NCI-H1694 treated with DMSO at 0.1 percent for 48 hours (cell line): ENCODE measurements around the gene EFR3B.
A peak's percentile ranks its signal among the peaks of the same experiment; 100 is the strongest.
"Not testable (repeated sequence)": the region's sequence is repeated elsewhere in the genome, so short reads cannot be mapped to it uniquely, and the experiment has no call there.

ENCODE experiments used
- DNase-seq: peaks from one replicate; lab custom pipeline; 2025; lab: John Stamatoyannopoulos, UW

Gene EFR3B, protein sequence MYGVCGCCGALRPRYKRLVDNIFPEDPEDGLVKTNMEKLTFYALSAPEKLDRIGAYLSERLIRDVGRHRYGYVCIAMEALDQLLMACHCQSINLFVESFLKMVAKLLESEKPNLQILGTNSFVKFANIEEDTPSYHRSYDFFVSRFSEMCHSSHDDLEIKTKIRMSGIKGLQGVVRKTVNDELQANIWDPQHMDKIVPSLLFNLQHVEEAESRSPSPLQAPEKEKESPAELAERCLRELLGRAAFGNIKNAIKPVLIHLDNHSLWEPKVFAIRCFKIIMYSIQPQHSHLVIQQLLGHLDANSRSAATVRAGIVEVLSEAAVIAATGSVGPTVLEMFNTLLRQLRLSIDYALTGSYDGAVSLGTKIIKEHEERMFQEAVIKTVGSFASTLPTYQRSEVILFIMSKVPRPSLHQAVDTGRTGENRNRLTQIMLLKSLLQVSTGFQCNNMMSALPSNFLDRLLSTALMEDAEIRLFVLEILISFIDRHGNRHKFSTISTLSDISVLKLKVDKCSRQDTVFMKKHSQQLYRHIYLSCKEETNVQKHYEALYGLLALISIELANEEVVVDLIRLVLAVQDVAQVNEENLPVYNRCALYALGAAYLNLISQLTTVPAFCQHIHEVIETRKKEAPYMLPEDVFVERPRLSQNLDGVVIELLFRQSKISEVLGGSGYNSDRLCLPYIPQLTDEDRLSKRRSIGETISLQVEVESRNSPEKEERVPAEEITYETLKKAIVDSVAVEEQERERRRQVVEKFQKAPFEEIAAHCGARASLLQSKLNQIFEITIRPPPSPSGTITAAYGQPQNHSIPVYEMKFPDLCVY

DNA sequence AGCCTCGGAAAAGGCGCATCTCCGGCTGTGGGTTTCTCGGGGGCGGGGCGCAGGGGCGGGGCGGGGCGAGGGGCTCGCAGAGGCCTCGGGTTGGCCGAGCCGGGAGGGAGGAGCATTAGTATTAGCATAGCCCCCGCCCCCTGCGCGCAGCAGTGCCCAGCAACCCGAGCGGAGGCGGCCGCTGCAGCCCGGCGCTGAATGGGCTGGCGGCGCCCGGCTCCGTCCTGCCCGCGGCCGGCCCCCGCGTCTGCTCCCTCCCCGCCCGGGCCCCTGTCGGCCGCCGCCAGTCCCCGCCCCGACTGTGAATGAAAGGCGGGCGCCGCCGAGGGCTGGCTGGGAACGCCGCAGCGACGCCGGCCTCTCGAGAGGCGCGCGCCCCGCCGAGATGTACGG, at the start of gene EFR3B:
EFR3B (plus strand) TSS at position 149 of the 393 bp plus-strand sequence; CDS start at position 386, 237 bp downstream.
- DNase-seq = peak; percentile 91

DNA sequence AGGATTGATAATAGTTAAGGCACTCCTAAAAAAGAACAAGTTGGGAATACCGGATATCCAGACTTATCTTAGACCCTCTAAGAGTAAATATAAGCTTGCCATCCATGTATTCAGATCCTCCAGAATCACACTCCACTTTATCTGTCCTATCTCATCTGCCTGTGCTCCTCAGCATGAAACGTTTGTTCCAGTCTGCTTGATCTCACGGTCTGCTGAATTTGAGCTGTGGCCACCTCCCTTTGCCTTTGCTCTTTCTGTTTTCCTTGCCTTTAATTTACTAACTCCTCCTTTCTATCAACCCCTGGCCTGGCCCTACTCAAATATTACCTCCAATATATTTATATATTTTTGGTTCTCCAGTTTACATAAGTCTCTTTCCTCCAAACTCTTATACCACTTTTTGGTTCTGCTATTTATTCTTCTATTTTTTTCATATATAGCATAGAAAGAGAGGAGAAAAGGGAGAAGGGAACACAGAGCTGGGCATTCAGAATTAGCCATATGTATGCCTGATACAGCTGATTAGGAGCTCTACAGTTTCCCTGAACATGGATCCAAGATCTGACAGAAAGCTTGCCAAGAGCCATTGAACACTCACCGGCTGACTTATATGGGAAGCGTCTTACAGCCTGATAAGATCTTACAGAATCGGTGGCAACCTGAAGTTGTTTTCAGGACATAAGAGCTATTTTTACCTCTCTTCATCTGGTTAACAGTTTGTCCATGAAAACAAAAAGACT, 48.3 kb upstream of the EFR3B start:
- DNase-seq = no peak

DNA sequence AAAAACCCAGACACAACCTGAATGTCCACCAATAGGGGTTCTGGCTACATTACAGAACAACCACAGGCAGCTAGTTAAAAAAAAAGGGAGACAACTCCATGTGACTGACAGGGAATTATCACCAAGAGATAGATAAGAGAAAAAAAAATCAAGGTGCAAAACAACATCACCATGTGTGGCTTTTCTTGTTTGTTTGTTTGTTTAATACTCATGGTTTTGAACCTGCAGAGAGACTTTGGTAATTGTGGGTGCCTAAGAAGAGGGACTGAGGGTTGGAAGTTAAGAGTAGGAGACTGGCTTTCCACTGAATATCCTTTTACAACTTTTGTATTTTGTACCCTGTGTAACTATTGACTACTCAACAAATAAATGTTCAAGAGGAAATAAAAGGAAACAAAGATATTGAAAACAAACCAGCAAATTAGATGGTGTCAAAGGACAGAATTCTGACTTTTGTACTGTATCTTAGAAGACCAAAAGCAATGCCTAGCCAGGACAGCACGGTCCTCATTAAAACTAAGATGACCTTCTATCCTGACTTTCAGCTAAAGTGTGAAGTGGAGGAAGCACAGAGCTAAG, 47.6 kb upstream of the EFR3B start:
- no peak for DNase-seq

DNA sequence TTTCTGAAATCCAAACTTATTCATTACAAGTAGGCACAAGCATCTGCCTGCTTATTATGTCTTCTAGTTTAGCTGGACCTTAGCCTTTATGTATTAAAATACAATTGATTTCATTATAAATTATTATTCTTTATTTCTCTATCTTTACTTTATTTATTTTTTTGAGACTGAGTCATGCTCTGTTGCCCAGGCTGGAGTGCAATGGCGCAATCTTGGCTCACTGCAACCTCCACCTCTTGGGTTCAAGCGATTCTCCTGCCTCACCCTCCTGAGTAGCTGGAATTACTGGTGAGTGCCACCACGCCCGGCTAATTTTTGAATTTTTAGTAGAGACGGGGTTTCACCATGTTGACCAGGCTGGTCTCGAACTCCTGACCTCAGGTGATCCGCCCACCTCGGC, 42.8 kb upstream of the EFR3B start:
- not testable (repeated sequence) for DNase-seq

DNA sequence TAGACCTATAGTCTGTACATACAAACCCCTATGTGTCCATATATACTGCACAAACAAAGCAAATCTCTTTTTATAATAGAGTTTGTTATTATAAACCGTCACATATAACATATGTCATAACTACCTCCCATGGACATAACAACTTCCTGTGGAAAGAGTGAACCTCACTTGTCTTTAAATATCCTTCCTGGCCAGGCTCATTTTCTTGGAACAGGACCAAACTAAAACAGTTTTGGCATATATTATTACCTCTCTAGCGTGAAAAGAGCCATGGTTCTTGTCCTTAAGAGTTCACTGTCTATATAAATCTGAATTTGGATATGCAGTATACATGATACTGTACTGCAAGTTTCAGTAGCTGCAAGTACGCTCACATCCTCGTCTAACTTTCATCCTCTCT, 41.8 kb upstream of the EFR3B start:
- DNase-seq = no peak

DNA sequence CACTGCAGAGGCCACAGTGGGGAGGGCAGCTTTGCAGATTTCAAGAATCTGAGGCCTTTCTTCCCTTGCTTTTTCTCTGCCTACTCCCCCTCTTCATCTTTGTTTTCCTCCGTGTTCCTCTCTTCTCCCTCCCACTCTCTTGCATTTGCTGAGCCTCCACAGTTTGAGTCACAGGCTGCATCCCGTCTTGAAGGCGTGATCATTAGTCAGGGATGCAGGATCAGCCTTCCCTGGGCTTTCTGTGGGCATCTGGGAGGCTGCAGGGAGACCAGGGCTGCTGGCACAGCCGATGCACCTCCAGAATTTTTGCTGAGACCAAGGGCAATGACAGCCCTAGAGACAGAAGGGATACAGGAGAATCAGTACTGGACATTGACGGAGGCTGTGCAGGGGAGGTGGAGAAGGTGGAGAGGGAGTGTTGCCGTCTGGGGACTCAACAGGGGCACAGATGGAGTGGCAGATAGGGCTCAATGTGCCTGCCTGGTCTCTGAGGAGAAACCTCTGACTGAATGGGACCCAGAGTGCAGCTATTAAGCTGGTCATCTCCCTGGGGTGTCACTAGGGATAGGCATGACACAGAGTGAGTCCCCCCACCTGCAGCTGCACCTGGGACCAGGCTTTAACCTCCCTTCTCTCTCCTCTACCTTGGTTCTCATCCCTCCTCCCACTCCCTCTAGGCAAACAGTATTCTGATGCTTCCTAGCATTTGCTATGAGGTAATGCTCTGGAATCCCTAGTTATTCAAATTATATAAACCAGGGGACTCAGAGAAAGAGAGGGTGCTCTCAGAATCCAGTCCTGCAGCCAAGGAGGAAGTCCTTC, 41.2 kb upstream of the EFR3B start:
- no peak for DNase-seq

DNA sequence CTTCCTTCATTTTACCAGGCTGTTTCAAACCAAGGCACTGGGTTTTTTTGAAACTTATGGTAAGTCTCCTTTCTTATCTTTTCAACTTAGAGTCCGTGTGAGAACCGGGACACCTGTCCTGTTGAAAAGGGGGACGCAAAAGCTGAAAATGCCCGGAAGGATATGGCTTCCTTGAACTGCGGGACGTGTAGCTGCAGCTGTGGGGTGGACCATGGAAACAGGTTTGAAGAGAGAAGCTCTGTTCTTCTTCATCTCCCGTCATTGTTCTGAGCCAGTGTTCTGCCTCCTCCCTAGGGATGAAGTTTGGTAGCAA, 40.6 kb upstream of the EFR3B start:
- DNase-seq = no peak

DNA sequence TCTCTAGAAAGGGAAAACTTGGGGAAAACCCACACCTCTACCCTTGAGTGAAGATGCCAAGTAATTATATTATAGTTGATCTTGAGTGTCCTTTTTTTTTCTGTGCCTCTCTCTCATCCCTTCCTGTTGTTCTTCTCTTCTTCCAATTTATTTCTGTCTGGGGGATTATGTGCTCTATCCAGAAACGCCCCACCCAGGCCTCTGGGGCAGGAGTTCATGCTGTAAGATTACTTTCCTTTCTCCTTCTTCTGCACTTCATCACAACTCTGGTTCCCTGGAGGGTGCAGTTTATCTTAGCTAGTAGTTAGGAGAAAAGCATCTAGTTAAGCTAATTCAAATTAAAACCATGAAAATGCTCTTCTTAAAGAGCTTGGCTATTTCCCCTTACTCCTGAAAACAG, 39.8 kb upstream of the EFR3B start:
- no peak for DNase-seq

DNA sequence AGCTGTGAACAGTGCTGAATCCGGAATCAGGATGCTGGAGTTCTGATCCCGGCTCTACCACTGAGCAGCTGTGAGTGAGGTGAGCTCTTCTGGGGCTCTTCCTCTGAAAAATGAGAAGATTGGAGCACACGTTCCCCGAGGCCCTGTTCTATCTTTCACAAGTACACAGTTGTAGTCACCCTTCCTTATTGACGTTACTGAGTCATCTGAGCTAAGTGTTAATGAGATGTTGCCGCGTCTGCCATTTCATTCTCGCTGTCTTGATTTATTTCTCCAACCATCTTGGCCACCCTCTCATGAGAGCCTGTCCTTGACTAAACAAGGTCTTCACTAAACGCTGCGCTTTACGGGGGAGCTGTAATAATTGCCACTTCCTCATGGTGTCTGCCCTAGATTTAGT, 31.9 kb upstream of the EFR3B start:
- DNase-seq = no peak

DNA sequence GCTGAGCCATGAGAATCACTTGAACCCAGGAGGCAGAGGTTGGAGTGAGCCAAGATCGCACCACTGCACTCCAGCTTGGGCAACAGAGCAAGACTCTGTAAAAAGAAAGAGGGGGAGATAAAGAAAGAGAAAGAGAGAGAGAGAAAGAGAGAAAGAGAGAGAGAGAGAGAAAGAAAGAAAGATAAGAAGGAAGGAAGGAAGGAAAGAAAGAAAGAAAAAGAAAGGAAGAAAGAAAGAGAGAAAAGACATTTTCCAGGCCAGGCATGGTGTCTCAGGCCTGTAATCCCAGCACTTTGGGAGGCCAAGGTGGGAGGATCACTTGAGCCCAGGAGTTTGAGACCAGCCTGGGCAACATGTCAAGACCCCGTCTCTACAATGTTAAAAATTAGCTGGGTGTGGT, 30.5 kb upstream of the EFR3B start:
- DNase-seq = not testable (repeated sequence)

DNA sequence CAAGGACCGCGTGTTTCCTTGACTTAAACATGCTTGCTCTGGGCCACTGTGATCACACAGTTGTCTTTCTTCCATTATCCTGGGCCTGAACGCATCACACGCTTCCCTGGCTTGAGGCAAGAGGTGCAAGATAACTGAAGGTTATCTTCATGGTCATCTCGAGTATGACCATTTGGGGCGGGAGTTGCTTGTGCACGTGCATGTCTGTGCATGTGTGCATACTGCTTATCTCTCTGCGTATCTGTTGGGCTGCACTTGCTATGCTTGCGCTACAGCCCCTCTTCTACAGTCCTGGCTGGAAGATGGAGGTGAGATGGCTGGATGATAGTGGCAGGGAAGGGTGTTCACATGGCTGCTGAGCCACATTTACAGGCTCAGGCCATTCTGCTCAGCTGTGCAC, 27.2 kb upstream of the EFR3B start:
- no peak for DNase-seq

DNA sequence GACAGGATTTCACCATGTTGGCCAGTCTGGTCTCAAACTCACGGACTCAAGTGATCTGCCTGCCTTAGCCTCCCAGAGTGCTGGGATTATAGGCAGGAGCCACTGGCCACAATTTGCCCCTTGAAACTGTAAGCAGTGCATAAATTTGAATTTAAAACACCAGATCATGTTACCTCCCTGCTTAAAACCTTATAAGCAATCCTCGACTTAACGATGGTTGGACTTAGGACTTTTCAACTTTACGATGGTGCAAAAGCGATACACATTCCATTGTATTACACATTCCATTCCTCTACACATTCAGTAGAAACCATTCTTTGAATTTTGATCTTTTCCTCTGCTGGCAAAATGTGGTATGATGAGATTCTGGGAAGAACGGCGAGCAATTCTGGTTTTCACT, 23.2 kb upstream of the EFR3B start:
- DNase-seq = no peak

DNA sequence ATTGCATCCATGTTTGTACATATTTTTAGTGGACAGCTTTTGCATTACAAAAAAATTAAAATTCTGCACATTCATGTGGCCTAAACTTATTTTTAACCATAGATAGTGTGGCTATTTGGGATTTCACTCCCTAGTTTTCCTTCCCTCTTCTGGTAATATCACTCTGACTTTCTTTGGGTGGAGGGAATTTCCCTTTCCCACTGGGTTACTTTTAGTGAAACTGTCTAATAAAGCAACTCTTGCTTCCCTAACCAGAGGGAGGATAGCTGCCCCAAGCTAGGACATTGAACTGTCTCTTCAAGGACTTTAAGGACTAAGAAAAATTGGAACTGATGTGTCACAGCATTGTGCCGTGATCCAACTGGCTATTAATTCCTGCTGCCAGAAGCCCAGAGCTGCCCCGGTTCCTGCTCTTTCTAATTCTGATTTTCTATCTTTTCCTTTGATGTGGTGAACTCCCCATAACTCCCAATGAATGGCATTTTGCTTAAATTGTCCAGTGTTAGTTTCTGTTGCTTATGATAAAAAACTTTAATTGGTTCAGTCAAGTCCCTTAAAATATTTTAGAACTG, 20.0 kb upstream of the EFR3B start:
- DNase-seq = no peak

DNA sequence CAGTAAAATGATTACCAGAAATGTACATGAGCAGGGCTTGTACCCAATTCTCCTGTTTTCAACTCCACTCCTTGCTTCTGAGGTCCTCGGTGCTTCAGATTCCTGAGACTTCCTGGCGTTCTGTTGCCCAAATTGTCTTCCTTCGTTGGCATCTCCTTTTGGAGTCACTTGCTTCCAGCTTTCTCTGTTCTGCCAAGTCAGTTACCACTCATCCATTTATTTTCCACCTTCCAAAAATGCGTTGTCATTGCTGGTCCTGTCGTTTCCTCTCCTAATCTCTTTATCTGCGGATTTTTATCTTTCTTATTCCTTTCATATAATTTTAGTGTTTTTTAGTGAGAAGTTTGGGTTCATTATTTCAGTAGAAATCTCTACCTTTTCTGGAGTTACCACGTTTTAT, 18.5 kb upstream of the EFR3B start:
- DNase-seq = no peak

DNA sequence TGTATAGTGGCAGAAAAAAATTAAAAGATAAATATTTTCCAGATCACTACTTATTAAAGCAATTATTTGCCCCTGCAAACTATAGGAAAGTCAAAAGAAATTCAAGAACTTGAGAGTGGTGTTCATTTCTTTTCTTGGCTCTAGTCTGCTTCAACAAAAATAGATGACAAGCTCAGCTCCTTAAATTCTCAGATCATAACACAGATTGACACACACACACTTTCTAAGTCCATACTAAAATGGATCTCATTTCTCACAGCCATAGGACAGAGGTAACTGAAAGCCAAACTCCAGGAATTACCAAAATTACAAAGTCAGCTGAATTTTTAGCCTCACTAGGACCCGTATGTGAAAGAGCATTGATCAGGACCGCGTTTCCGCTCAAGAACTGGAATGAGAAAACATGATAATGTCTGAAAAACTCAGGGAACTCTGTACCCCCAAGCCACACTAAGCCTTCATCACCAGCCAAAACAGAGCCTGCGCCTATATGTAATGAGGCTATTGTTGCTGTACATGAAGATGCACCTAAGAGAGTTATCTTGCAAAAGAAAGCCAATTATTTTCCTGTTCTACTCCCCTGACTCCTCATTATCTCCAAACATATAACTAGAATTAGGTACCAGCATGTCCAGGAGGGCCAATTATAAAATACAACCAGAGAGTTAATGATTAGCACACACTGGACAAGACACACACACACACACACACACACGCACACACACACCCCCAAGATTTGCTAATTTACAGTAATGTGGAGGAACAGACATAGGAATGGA, 16.5 kb upstream of the EFR3B start:
- no peak for DNase-seq

DNA sequence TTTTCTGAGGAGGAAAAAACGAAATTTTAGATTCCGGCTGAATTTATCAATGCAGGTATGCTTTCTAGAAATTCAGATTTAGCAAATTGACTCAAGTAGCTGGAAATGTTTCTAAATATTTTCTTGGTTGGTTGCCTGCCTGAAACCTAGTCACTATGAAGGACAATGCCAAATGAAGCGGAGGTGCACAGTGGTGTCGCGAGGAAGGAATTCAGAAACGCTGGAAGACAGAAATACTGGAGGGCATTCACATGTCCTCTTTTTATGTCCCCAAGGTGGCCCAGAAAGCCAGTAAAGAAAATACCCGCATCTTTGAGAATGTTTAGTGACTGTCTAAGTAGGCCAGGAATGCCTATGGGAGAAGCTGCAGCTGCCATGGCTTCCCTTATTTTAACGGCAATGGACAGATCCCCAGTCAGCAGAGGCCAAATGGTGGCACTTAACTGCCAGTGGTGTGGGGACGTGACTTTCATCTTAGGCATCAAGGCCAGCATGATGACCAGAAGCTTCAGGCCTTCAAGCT, 15.8 kb upstream of the EFR3B start:
- no peak for DNase-seq

DNA sequence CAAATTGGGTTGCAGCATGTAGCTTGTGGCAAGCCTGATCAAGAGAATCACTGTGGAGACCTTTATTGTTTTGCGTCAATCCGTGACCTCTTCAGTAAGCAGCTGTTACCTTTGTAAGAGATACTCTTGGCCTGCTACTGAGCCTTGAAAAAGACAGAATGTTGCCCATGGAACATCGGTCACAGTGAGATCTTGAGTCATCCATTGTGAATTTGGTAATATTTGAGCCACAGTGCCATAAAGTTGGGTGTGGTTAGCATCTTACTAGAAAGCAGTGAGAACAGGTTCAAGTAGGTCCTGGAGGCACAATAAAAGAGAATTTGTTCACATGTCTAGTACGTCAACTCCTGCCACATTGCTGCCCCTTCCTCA, 12.7 kb upstream of the EFR3B start:
- DNase-seq = no peak

DNA sequence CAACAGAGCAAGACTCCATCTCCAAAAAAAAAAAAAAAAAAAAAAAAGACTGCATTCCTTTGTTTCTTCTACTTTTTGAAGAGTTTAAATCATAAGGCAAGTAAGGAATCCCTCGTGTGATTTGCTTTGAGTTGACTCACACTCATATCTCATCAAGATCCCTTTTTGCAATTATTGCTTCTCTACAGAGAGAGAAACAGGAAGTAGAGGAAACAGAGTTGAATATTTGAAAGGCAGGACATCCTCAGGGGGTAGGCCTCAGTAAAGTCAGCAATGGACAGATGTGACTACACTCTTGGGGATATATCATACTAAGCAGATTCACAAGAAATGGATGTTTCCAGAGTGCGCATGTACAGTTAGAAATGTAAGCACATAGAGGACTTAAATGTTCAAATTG, 11.2 kb upstream of the EFR3B start:
- no peak for DNase-seq

DNA sequence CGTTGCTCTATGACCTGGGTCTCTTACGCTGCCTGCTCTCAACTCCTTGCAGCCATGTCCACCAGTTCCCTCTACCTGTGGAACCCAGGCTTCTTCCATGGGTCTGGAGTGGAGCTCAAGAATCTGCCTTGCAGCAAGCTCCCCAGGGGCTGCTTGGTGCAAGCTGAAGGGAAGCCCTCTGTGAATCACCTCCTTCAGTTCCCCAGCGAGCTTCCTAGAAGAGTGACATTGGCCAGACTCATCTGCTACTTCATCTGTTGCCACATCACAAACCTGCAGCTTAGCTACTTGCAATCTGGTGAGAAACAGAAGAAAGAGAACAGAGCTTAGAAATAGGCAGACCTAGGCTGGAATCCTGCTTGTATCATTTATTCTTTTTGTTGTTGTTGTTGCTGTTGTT, 9.8 kb upstream of the EFR3B start:
- no peak for DNase-seq

DNA sequence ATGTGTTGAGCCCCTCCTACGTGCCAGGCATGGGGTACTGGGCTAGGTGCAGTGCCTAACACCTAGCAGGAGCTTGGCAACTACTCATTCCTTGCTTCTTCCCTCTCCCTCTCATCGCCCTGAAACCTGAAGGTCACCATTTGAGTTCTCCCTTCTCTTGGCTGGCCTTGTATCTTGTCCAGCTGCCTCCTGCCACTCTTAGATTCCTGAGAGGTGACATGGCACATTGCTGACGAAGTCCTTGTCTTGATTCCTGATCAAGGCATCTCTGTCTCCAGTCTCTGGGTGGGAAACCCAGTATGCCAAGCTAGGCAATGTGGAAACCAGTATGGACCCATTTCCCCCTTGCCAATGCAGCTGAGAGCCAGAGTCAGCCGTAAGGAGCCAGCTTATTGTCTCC, 9.0 kb upstream of the EFR3B start:
- DNase-seq = no peak
